HepG2 (cell line): Measurements from ENCODE around the gene CPHXL2. TPM values are rescaled to one million over a fixed set of nuclear protein-coding genes. Genes with fewer than 3 reads are reported as not detected.

ENCODE experiments used
- BRF2 ChIP-seq: sonication (generic); formaldehyde crosslinking; IDR thresholded peaks from 2 replicates; pipeline ENCODE4 v1.8.1; 2022; ENCODE audit warnings: mild to moderate bottlenecking, missing genetic modification reagents
- ELF3 ChIP-seq: IDR thresholded peaks from 2 replicates; pipeline ENCODE4 v1.6.1; 2016; ENCODE audit warnings: missing genetic modification reagents, missing compliant biosample characterization
- HMGXB3 ChIP-seq: sonication (generic); formaldehyde crosslinking; IDR thresholded peaks from 2 replicates; pipeline ENCODE4 v1.4.0; 2020; ENCODE audit warnings: missing genetic modification reagents, borderline replicate concordance
- HNF4G ChIP-seq, 2 experiments: sonication (generic) in 1 of 2; formaldehyde crosslinking in 1 of 2; IDR thresholded peaks; 2 replicates each; pipeline versions ENCODE4 v1.4.0 to v1.6.1; 2011 to 2020; ENCODE audit warnings: borderline replicate concordance in 2 of 2, low read depth in 2 of 2, mild to moderate bottlenecking in 2 of 2, low read length in 1 of 2, missing genetic modification reagents in 1 of 2, moderate library complexity in 1 of 2
- LRRFIP1 ChIP-seq: sonication (generic); formaldehyde crosslinking; conservative IDR thresholded peaks from 2 replicates; pipeline ENCODE4 v1.4.0; 2020; ENCODE audit warnings: missing genetic modification reagents
- NR2F2 ChIP-seq: IDR thresholded peaks from 2 replicates; pipeline ENCODE4 v1.6.1; 2012; ENCODE audit warnings: low read depth, inconsistent platforms, borderline replicate concordance
- PBX3 ChIP-seq: sonication (generic); formaldehyde crosslinking; IDR thresholded peaks from 2 replicates; pipeline ENCODE4 v1.8.1; 2023; ENCODE audit warnings: missing genetic modification reagents, inconsistent platforms, borderline replicate concordance
- SIX4 ChIP-seq: sonication (generic); formaldehyde crosslinking; IDR thresholded peaks from 2 replicates; pipeline ENCODE4 v1.4.0; 2020; ENCODE audit warnings: missing genetic modification reagents
- ZBTB42 ChIP-seq: sonication (generic); formaldehyde crosslinking; IDR thresholded peaks from 2 replicates; pipeline ENCODE4 v1.5.0; 2020; ENCODE audit warnings: mild to moderate bottlenecking, missing genetic modification reagents
- ZFP82 ChIP-seq: sonication (generic); formaldehyde crosslinking; IDR thresholded peaks from 2 replicates; pipeline ENCODE4 v1.5.1; 2020; ENCODE audit warnings: mild to moderate bottlenecking, missing genetic modification reagents, borderline replicate concordance
- ZNF280B ChIP-seq: sonication (generic); formaldehyde crosslinking; IDR thresholded peaks from 2 replicates; pipeline ENCODE4 v1.5.0; 2020; ENCODE audit warnings: missing genetic modification reagents, mild to moderate bottlenecking, borderline replicate concordance
- ZNF557 ChIP-seq: sonication (generic); formaldehyde crosslinking; IDR thresholded peaks from 2 replicates; pipeline ENCODE4 v1.4.0; 2020; ENCODE audit warnings: missing genetic modification reagents
- ZNF678 ChIP-seq: sonication (generic); formaldehyde crosslinking; IDR thresholded peaks from 2 replicates; pipeline ENCODE4 v1.4.0; 2020; ENCODE audit warnings: mild to moderate bottlenecking, missing genetic modification reagents
- ZNF75D ChIP-seq: sonication (generic); formaldehyde crosslinking; IDR thresholded peaks from 2 replicates; pipeline ENCODE4 v1.8.1; 2023; ENCODE audit warnings: missing genetic modification reagents, mild to moderate bottlenecking, borderline replicate concordance
- ZSCAN21 ChIP-seq: sonication (generic); formaldehyde crosslinking; IDR thresholded peaks from 2 replicates; pipeline ENCODE4 v1.8.0; 2022; ENCODE audit warnings: mild to moderate bottlenecking, missing genetic modification reagents, moderate library complexity, borderline replicate concordance
- ZZZ3 ChIP-seq: sonication (generic); formaldehyde crosslinking; IDR thresholded peaks from 2 replicates; pipeline ENCODE4 v1.4.0; 2020; ENCODE audit warnings: missing genetic modification reagents, mild to moderate bottlenecking, borderline replicate concordance
- polyA plus RNA-seq, 8 experiments: library from polyadenylated mRNA; depleted of rRNA in 3 of 8; stranded (reverse) in 7 of 8; unstranded in 1 of 8; fragments of >200 nt; fragmentation: Illumina TruSeq in 4 of 8; extraction: Trizol in 4 of 8; gene quantifications; 2 replicates each; pipeline versions ENCODE4 v1.2.1 to v1.2.3, GENCODE V29; 2011 to 2016; ENCODE audit warnings: low read depth in 4 of 8, missing spikeins in 1 of 8, mixed read lengths in 1 of 8; ENCODE audit not compliant: insufficient read depth in 1 of 8
- total RNA-seq, 5 experiments: library from RNA; depleted of rRNA; stranded (reverse); fragments of >200 nt; fragmentation: Illumina TruSeq; extraction: Trizol; gene quantifications; 2 replicates each; pipeline ENCODE4 v1.2.3, GENCODE V29; 2016; ENCODE audit warnings: low read depth in 1 of 5

CPHXL2 gene
- total and polyA plus RNA-seq, 2 of the 13 experiments (the other 11 are each of a cell fraction or from before 2014, with no cell fraction given), result not detected

- TF ChIP-seq LRRFIP1 (CRISPR knock-in tag), result no peak
- TF ChIP-seq HMGXB3, result 0 out of 2 replicates have a peak, but pooled peaks have one; percentile 32
- no peak for TF ChIP-seq HNF4G (IDR thresholded peaks at IDR 0.05; ENCODE audit: borderline replicate concordance, low read depth, low read length)
- TF ChIP-seq HNF4G (CRISPR knock-in tag; IDR thresholded peaks at IDR 0.05; ENCODE audit: borderline replicate concordance, low read depth), result 0 out of 2 replicates have a peak, but pooled peaks have one; percentile 37
- TF ChIP-seq NR2F2, result peak; percentile 43; the same call in 1 of the 2 replicates
- peak; percentile 88; the same call in 1 of the 2 replicates for TF ChIP-seq ZNF280B (CRISPR knock-in tag)
- no peak for TF ChIP-seq ZNF557 (CRISPR knock-in tag)
- no peak for TF ChIP-seq ZNF75D (CRISPR knock-in tag)
- TF ChIP-seq ZZZ3 (CRISPR knock-in tag), result no peak
- TF ChIP-seq PBX3 (CRISPR knock-in tag), result peak; percentile 35; the same call in 1 of the 2 replicates
- TF ChIP-seq ELF3 (CRISPR knock-in tag), result peak; percentile 80
- peak; percentile 67; the same call in 1 of the 2 replicates for TF ChIP-seq ZSCAN21 (CRISPR knock-in tag)
- peak; percentile 96 for TF ChIP-seq ZBTB42 (CRISPR knock-in tag)
- peak; percentile 72; the same call in 1 of the 2 replicates for TF ChIP-seq BRF2 (CRISPR knock-in tag)
- 0 out of 2 replicates have a peak, but pooled peaks have one; percentile 27 for TF ChIP-seq ZNF678 (CRISPR knock-in tag)
- TF ChIP-seq SIX4 (CRISPR knock-in tag), result peak; percentile 64
- peak; percentile 30; the same call in 1 of the 2 replicates for TF ChIP-seq ZFP82 (CRISPR knock-in tag)
Measured at GRCh38 chr16:75647492-75648264, 29.1 kb downstream of the CPHXL2 start, which contains the start of the genes KARS1 and TERF2IP (continued).
